HG02938 (cell line): ENCODE data around the gene CLEC16A.
"Not testable (repeated sequence)": the region's sequence is repeated elsewhere in the genome, so short reads cannot be mapped to it uniquely, and the experiment has no call there.

ENCODE experiments used
- ATAC-seq: cut with Tn5 transposase; IDR thresholded peaks from one replicate; pipeline ENCODE4 v1.9.1; 2021; ENCODE audit warnings: mild to moderate bottlenecking, moderate library complexity; ENCODE audit not compliant: unreplicated experiment

The CLEC16A gene

GRCh38 chr16:10964891-10965326, 20.5 kb downstream of the CLEC16A start:
- ATAC-seq = no peak

- peak; percentile 81 for ATAC-seq
Observed at GRCh38 chr16:10965440-10966061, 21.2 kb downstream of the CLEC16A start.

- no peak for ATAC-seq
Observed at GRCh38 chr16:10966129-10966528, 21.8 kb downstream of the CLEC16A start.

- ATAC-seq = not testable (repeated sequence)
Observed at GRCh38 chr16:10966559-10966958, 22.2 kb downstream of the CLEC16A start.

- ATAC-seq = no peak
Observed at GRCh38 chr16:10967986-10968385, 23.6 kb downstream of the CLEC16A start.

- no peak for ATAC-seq
Observed at GRCh38 chr16:10968498-10968897, 24.1 kb downstream of the CLEC16A start.

GRCh38 chr16:10969615-10970014, 25.3 kb downstream of the CLEC16A start:
- ATAC-seq = no peak

GRCh38 chr16:10970065-10970464, 25.7 kb downstream of the CLEC16A start:
- no peak for ATAC-seq

GRCh38 chr16:10971560-10971961, 27.2 kb downstream of the CLEC16A start:
- ATAC-seq = no peak

- no peak for ATAC-seq
Observed at GRCh38 chr16:10972108-10972818, 27.9 kb downstream of the CLEC16A start.

- ATAC-seq = no peak
Observed at GRCh38 chr16:10972819-10973464, 28.6 kb downstream of the CLEC16A start.

- no peak for ATAC-seq
Observed at GRCh38 chr16:10976634-10977033, 32.3 kb downstream of the CLEC16A start.

- no peak for ATAC-seq
Observed at GRCh38 chr16:10978124-10978523, 33.8 kb downstream of the CLEC16A start.

GRCh38 chr16:10978871-10979446, 34.6 kb downstream of the CLEC16A start:
- ATAC-seq = no peak

GRCh38 chr16:10979717-10980601, 35.6 kb downstream of the CLEC16A start:
- no peak for ATAC-seq

GRCh38 chr16:10980813-10981212, 36.4 kb downstream of the CLEC16A start:
- ATAC-seq = no peak

- ATAC-seq = peak; percentile 56
Observed at GRCh38 chr16:10981697-10982216, 37.4 kb downstream of the CLEC16A start.

GRCh38 chr16:10982465-10983150, 38.2 kb downstream of the CLEC16A start:
- peak; percentile 55 for ATAC-seq

- ATAC-seq = peak; percentile 17
Observed at GRCh38 chr16:10983159-10983558, 38.8 kb downstream of the CLEC16A start.

GRCh38 chr16:10984509-10984908, 40.1 kb downstream of the CLEC16A start:
- ATAC-seq = no peak
